Activated T-cell treated with anti-CD3 and anti-CD28 coated beads for 1 hour (primary cell): Measurements from ENCODE around the gene CCDC175.

ENCODE experiments used
- DNase-seq: peaks from one replicate; pipeline ENCODE4 v3.0.0-alpha.2; 2020; ENCODE audit warnings: low read depth

The CCDC175 gene

DNA sequence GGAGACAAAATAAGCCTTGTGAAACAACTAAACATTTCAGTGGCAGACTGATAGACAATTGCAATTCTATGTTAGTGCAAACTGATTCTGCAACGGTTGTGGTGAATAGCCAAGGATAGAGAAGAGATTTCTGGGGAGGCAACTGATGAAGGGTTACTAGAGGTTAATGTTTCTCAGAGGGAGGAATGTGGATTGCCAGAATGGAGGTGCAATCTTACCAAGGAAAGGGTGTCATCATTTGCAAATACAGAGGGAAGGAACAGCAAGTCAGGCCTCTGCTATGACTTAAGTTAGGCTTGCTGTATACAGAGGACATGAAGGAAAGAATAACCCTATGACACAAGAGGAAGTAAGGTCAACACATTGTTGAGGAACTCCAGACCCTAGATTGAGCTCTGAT lies 35.8 kb downstream of the CCDC175 start:
- DNase-seq, result no peak

DNA sequence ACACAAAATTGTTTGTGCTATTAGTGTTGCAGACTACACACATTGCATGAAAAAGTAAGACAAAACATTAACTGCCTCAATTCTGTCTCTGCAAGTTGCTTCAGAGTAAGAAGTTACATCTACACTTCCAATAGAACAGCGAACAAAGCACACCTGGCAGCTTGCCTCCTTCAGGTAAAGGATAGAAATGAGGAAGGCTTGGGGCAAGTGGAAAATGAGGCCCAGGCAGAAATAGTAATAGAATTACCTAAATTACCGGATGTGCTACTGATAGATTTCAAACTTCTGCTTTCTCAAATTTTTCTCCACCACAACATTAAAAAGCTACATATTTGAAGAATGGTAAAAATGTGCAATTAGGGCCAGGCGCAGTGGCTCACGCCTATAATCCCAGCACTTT lies 37.7 kb downstream of the CCDC175 start:
- DNase-seq, result no peak

DNA sequence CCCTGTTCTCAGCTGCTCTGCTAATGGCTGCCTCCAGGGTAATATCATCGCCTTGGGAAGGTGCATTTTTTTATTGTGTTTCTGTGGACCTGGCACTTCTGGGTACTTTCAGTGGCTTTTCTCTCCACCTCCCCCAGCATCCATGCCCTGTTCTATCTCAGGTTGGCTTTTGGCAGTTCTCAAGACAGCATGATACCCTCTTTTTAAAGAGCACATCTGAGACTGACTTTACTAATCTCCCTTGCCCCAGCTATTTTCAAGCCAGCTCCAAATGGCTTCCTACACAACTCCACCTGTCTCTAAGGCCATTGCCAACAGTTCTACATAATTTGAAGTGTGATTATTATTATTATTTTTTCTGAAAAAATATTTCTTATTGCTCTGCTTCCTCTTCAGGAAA lies 39.1 kb downstream of the CCDC175 start:
- no peak for DNase-seq

DNA sequence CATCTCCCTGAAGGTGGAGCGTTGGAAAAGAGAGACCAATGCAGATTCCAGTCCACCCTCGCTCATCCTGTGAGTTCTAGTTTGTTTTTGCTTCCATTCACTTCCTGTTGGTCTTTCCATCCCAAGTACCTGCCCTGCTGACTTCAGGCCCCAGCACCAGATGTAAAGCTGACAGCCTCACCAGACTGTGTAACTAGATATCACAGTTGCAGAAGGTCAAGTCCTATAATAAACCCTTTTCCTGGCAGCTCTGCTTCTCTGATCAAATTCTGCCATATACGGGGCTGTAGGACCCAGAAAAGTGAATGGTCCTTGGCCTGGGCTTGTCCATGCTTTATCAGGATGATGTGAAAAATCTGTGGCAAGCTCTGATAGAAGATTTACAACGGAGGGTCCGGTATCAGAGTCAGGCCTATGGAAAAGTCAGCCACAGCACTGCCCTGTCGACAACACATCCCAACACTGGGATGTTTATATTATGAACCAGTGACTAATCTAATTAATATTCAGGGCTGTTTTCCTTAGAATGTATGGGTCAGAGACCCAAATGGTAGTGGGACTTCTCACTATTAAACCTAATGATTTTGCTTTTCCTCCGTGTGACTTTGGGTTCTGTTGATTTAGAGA lies 42.1 kb downstream of the CCDC175 start:
- DNase-seq, result no peak

DNA sequence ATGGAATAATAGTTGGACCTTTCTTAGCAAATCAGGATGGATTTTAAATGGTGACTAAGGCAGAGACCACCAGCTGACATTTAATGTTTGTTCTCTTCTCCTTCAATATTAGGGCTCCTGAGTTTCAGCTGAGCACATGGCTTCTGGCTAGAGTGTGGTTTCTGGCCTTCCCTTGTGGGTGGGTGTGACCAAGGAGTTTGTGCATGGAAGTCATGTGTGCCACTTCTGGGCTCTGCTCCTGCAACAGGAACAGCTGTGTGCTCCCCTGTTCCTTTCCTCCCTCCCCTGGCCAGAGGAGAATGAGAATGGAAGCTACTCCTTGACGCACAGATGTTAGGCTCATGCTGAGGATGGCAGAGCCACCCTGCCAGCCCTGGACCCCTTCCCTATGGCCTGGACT lies 44.2 kb downstream of the CCDC175 start:
- DNase-seq, result no peak

DNA sequence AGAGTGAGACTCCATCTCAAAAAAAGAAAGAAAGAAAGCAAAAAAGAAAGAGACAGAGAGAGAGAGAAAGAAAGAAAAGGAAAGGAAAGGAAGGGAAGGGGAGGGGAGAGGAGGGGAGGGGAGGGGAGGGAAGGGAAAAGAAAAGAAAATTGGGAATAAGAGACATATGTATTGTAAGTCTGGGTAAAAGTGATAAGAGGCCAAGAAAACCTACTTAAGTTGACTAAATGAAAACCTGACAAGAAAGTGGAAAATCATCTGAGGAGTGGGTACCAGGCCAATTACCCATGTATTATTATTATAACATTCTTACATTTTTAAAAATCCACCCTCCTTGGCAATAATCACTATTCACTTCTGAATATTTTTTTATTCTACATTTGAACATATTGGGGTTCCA lies 46.3 kb downstream of the CCDC175 start:
- DNase-seq, result no peak

DNA sequence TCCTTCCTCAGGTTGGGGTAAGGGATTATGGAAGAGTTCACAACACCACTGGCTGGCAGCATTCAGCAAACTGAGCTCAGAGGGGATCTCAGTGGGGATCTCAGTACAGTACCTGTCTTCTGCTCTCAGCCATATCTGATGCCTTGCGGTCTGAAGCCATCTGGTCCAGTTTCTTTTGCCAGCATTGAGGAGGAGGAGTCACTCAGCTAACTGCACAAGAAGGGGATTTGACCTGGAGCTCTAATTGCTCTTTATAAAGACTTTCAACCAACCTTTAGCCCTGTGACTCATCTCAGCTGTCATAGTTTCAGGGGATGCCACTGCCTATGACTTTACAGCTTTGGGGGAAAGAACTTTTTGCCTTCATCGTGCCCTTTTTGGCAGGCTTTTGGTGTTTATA lies 47.4 kb downstream of the CCDC175 start:
- DNase-seq, result no peak

DNA sequence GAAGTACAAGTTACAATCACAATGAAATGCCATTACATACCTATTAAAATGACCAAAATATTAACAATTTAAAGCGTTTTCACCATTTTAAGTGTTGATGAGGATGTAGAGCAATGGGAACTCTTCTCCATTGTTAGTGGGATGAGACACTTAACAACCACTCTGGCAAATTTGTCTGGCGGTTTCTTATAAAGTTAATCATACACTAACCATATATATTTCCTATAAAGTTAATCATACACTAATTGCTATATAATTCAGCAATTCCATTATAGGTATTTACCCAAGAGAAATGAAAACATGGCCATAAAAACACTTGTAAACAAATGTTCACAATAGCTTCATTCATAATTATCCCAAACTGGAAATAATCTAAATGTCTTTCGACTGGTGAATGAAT lies 56.4 kb downstream of the CCDC175 start:
- no peak for DNase-seq

DNA sequence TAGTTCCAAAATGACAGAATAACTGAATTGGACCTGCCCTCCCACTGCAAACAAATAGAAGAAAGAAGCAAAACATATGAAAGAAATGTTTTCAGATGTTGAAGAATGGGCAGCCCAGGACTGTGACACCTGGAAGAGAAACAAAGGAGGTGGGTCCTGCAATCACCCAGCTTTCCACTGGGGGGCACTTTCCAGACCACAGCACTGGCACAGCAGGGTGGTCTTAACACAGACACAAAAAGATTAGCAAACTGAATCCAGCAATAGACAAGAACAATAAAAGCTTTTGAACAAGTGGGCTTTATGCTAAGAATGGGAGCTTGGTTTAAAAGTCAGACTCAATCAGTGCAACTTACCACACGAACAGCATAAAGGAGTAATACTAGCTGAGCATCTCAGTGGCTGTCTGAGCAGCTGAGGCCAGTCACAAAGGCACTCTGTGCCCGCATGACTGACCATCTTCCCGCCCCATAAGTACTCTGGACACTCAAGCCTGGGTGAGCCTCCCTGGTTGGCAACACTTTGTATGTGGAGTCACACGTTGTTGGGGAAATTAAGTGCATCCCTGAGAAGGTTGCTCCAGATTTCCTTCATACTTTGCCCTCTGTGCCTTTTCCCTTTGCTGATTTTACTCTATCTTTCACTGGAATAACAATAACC lies 64.6 kb downstream of the CCDC175 start:
- DNase-seq, result no peak

DNA sequence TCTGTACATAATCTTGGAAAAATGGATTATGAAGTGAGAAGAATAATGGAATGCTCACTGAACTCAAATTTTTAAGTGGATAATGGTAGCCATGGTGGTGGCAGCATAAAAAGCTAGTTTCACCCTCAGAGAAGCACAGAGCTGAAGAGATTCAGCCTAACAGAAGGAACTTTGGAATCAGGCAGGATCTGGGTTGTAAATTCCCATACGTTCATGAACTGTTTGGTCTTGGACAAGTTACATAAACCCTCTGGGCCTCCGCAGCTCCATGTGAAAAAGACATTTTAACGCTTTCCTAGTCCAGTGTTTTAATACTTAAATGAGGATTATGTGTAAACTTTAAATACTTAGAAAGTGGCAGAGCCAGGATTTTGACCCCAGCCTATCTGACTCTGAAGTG lies 65.6 kb downstream of the CCDC175 start:
- DNase-seq, result no peak

DNA sequence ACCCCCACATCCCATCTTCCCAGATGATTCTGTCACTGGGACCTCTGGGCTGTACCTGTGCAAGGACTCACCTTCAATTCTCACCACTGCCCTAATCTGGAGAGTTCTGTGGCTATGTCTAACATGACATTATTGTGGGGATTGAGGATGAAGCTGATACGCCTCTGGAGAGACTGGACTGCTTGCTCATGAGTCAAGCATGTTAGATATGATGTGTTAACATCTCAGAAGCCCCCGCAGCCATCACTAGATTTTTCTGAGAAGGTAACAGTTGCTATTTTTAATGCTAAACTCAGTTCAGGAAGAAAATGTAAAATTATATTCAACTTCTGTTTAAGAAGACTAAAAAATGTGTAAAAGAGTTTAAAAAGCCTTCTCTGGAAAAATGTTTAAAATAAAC lies 66.6 kb downstream of the CCDC175 start:
- DNase-seq, result no peak

DNA sequence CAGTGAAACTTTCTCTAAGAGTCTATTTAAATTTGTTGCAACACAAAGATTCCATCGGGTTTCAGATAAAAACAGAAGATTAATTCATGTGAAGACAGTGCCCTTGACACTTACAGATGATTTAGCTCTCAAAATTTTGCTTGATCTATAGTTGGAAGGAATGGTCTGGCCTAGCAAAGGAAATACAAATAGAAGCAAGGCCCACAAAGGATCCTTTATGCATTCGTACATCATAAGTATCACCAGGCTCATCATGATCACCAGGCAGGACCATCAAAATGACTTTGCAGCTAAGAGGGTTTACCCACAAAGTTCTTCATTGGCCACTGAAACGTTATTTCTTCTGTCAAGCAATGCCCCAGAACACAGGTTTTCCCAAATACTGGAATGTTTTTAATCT lies 67.5 kb downstream of the CCDC175 start:
- no peak for DNase-seq

DNA sequence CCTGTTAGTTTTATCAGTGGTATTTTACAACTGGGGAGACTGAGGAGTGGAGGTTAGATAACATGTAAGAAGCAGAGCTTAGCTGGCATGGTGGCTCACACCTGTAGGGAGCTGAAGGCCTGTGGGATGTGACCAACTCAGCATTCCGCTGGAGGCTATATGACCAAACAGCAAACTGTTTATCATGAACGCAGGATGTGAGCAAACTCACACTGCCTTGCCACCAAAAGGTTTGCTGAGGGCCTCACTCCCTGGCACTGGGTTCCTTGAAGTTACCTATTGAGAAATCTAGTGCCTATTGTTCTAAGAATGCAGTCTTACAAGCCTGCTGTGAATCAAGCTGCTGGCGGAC lies 68.9 kb downstream of the CCDC175 start:
- no peak for DNase-seq

DNA sequence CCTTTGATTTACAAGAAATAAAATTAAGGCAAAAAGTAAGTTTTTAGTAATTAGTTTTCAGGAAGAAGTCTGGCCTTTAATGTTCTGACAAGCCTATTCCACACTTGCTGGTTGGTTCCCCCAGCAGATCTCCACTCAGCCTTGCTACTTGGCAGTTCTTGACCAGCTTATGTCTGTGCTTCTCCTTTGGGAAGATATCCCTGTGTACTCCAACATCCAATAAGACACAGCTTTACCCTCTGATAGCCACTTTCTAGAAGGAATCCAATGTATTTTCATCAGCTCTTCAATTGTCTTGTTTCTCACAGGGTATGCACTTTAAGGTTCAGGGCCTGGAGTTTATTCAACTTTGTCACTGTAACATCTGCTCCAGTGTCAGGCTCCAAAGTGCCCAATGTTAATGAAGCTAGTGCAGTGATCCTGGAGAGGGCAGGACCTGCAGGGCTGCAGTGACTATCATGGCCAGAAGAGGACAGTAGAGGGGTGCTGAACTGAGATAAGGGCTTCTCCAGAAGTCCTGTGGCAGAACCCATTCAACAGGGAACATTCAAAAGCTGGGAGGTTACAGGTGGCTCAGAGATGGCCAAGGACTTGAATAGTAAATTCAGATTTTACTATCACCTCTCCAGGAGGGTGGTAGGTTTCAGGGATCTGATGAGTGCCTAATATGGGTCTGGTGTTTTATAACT lies 69.4 kb downstream of the CCDC175 start:
- DNase-seq, result peak; percentile 19

DNA sequence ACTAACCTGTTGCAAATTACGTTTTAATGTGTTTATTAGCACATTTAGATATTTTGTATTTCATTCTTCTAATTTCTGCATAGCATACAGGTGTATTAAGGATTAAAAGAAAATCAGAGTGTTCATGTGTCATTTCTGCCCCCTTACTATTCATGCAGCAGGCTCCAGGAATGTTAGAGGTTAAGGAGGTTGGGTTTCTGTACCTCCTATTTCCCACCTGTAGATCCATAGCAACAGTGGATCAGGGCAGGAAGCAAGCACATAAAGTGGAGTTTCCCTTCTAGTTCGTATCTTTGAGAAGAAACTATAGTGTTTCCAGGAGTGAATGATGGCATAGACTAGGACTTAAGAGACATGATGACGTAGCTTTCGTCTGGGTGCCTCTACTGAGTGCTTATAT lies 73.4 kb downstream of the CCDC175 start:
- DNase-seq, result no peak

DNA sequence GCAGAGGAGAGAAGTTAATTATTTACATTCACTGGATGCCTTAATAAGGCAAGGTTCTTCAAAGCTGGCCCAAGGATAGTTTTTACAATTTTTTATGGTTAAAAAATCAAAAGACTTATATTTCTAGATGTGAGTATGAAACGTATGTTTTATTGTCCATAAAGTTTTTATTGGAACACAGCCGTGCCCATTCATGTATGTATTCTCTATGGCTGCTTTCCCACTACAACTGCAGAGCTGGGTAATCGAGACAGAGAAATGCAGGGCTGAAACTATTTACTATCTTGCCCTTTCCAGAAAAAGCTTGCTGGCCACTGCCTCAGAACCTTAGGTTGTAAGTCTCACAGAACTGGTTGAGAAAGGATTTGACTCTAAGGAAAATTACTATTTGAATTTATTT lies 75.9 kb downstream of the CCDC175 start:
- no peak for DNase-seq

DNA sequence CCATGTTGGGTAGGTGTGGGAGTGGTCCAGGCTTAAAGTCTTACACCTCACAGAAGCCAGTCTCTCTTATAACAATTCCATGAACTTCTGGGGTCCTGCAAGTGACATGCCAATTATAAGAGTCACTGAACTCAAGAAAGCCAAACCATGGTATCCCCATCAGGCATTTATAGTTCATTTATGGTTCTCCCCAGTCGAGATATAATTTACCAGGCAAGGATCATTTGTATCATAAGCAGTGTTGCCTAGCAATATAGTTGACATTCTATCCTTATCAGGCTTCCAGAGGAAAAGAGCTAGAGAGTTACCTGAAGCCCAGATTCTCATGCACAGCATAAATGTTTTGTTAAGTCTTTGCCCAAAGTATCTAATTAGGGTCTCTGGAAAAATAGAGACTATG lies 84.2 kb downstream of the CCDC175 start:
- DNase-seq, result no peak

DNA sequence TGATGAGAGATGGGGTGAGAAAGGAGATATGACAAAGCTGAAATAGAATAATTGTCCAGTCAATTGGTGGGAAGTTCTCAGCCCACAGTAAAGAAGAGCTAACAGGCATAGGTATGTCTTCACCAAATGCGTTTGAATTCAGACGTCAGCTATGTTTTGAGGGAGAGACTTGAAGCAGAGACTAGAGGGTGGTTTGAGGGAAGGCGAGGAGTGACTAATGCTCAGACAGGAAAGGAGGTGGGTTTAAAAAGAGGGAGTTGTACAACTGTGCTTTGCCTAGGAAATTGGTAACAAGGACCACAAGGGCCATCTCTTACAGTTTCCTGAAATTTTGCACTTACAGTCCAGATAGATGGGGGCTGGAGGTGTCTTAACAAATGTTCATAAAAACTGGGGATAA lies 85.9 kb downstream of the CCDC175 start:
- DNase-seq, result no peak

DNA sequence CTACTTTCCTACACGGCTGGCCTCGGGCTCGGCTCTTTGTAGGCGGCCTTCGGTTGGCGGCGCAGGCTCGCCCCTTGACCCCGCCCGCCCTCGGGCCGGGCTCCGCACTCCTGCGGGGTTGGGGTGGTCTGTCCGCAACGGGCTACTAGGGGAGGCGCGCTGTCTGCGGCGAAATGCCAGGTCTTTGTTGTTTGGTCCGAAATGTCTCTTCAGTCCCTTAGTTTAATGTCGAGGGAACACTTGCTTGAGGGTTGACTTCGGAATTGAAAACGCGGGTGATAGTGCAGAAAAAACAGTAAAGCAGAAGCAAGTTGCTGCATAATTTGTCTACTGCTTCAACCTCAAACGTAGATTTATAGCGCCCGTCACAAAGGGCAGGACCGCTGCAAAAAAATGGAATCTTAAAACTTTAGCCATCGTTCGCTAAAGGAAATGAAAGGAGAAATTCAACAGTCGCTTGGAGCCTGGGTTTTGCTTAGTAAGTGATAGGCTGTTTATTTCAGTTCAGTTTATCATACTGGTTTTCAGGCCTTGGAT lies 91.9 kb downstream of the CCDC175 start:
- no peak for DNase-seq

DNA sequence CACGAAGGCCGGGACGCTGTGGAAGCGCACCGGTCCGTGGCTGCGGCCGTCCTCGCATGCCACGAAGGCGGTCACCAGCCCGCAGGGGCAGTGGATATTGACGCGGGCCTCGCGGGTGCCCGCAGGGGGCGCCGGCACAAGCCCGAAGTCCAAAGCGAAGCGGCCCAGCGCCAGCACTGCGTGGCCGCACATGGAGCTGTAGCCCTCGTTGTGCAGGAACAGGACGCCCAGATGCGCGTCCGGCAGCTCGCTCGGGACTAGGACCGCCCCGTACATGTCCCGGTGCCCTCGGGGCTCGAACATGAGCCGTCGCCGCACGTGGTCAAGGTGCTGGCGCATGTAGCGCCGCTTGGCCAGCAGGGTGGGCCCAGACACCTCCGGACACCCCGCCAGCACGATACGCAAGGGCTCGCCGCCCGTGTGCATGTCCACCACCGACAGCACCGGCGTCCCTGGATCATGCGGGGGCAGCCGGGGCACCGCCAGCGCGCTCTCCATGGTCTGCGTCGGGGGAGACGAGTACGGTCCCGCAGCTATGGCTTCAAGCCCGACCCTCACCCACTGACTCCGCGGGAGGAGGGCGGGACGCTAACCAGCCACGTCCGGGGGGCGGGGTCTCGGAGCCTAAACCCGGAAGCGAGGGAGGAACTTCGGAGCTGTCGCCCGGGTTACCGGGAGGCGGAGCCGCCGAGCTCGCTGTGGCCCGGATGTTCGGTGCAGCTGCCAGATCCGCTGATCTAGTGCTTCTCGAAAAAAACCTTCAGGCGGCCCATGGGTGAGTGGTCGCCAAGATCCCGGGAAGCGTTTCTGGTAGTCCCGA lies 92.6 kb downstream of the CCDC175 start, which contains the start of the genes JKAMP and L3HYPDH:
JKAMP (plus strand) TSS at position 699 of the 820 bp plus-strand sequence; CDS start at position 772, 73 bp downstream.
L3HYPDH (minus strand) TSS at position 590 of the 820 bp plus-strand sequence; CDS start at position 498, 92 bp downstream.
- peak; percentile 97 for DNase-seq

DNA sequence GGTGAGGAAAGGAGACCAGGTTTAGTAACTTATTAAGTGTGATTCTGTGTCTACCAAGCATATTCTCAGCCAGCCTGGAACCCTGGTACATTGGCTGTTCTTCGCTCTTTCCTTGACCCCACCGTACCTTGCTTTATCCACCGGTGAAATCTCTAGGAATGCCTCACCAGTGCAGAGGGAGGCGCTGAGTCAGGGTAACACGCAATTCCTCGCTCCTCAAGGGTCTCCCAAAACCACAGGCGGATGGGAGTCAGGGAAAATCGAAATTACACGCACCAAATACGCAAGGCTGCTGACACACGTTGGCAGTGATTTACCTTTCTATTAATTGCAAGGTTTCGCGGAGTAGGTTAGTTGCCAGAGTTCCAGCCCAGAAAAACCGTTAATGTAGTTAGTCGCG lies 93.2 kb downstream of the CCDC175 start:
- no peak for DNase-seq
